IMR-90 (cell line): ENCODE measurements around the gene TEX47. TPM values are rescaled to one million over a fixed set of nuclear protein-coding genes. Genes with fewer than 3 reads are reported as not detected.

Experiments
- ATAC-seq: fragments of 200-7000 bp; cut with Tn5 transposase; 2 replicates; pipeline ENCODE4 v1.9.1; 2020; ENCODE audit warnings: low read depth, mild to moderate bottlenecking, moderate library complexity
- BruUV-seq: library from RNA; stranded (reverse); fragments of 400-500 nt; replicated peaks from 2 replicates; lab custom pipeline; 2021; lab: Mats Ljungman, UMichigan
- CTCF ChIA-PET: fragments of 300-600 bp; formaldehyde crosslinking; extraction: SDS; loops from one replicate; lab custom pipeline; 2021; ENCODE audit warnings: antibody characterized with exemption; lab: Yijun Ruan, JAX
- POLR2A ChIA-PET: fragments of 300-600 bp; sonication (Branson Sonifier 250); formaldehyde crosslinking; loops from one replicate; lab custom pipeline; 2022; ENCODE audit warnings: antibody characterized with exemption; ENCODE audit not compliant: unreplicated experiment; lab: Charles Lee
- DNase-seq: peaks from one replicate; pipeline ENCODE4 v3.0.0; 2013
- H2AFZ ChIP-seq: replicated peaks from 2 replicates; pipeline ENCODE3; 2013; ENCODE audit warnings: low read length, mild to moderate bottlenecking; ENCODE audit not compliant: poor library complexity
- H2AK5ac ChIP-seq: 2 replicates; pipeline ENCODE4 v1.6.1; 2013; ENCODE audit warnings: low read depth, low read length, inconsistent platforms
- H2AK9ac ChIP-seq: replicated peaks from 2 replicates; pipeline ENCODE3; 2013; ENCODE audit warnings: mild to moderate bottlenecking, low read depth, low read length, moderate library complexity; ENCODE audit not compliant: poor library complexity
- H2BK120ac ChIP-seq: 2 replicates; pipeline ENCODE4 v1.6.1; 2013; ENCODE audit warnings: low read depth, low read length, inconsistent platforms
- H2BK15ac ChIP-seq: 3 replicates; pipeline ENCODE4 v1.6.1; 2013; ENCODE audit warnings: low read depth, low read length, inconsistent platforms
- H2BK20ac ChIP-seq: 2 replicates; pipeline ENCODE4 v1.6.1; 2013; ENCODE audit warnings: low read depth, mild to moderate bottlenecking, inconsistent platforms, low read length, moderate library complexity
- H2BK5ac ChIP-seq: 2 replicates; pipeline ENCODE4 v1.6.1; 2013; ENCODE audit warnings: mild to moderate bottlenecking, low read depth, low read length, inconsistent platforms; ENCODE audit not compliant: poor library complexity, severe bottlenecking
- H3K14ac ChIP-seq: replicated peaks from 2 replicates; pipeline ENCODE4 v1.6.1; 2013; ENCODE audit warnings: low read depth, low read length, inconsistent platforms
- H3K18ac ChIP-seq: 2 replicates; pipeline ENCODE4 v1.6.1; 2013; ENCODE audit warnings: low read depth, low read length, control low read depth
- H3K23ac ChIP-seq: 2 replicates; pipeline ENCODE4 v1.6.1; 2013; ENCODE audit warnings: low read depth, low read length, inconsistent platforms
- H3K27ac ChIP-seq: 2 replicates; pipeline ENCODE4 v1.5.1; 2013; ENCODE audit warnings: mild to moderate bottlenecking, control low read depth, low read length; ENCODE audit not compliant: insufficient read depth
- H3K27me3 ChIP-seq: 2 replicates; pipeline ENCODE4 v1.6.1; 2013; ENCODE audit warnings: low read length; ENCODE audit not compliant: control insufficient read depth, insufficient read depth
- H3K36me3 ChIP-seq: 2 replicates; pipeline ENCODE4 v1.6.1; 2013; ENCODE audit warnings: low read length, mixed read lengths; ENCODE audit not compliant: control insufficient read depth, insufficient read depth
- H3K4ac ChIP-seq: 2 replicates; pipeline ENCODE4 v1.6.1; 2013; ENCODE audit warnings: low read depth, low read length, inconsistent platforms
- H3K4me1 ChIP-seq: 2 replicates; pipeline ENCODE4 v1.6.1; 2013; ENCODE audit warnings: low read length, mixed read lengths; ENCODE audit not compliant: control insufficient read depth, insufficient read depth
- H3K4me2 ChIP-seq: 2 replicates; pipeline ENCODE4 v1.6.1; 2013; ENCODE audit warnings: low read depth, mild to moderate bottlenecking, control low read depth, low read length, moderate library complexity
- H3K4me3 ChIP-seq: 2 replicates; pipeline ENCODE4 v1.5.1; 2013; ENCODE audit warnings: low read depth, mild to moderate bottlenecking, control low read depth, low read length, moderate library complexity; ENCODE audit not compliant: insufficient read depth
- H3K56ac ChIP-seq: 2 replicates; pipeline ENCODE4 v1.6.1; 2013; ENCODE audit warnings: low read length, inconsistent platforms; ENCODE audit not compliant: insufficient read depth; ENCODE audit errors: extremely low read depth
- H3K79me1 ChIP-seq, 2 experiments: 2 replicates each; pipeline ENCODE4 v1.6.1; 2013; ENCODE audit warnings: low read length in 2 of 2, inconsistent platforms in 1 of 2, low read depth in 1 of 2
- H3K9ac ChIP-seq: 2 replicates; pipeline ENCODE4 v1.6.1; 2013; ENCODE audit warnings: low read depth, low read length, control low read depth
- H3K9me1 ChIP-seq: 2 replicates; pipeline ENCODE4 v1.6.1; 2013; ENCODE audit warnings: low read length, inconsistent platforms; ENCODE audit not compliant: insufficient read depth
- H3K9me3 ChIP-seq: 2 replicates; pipeline ENCODE4 v1.6.1; 2013; ENCODE audit warnings: low read length; ENCODE audit not compliant: control insufficient read depth, insufficient read depth
- H4K20me1 ChIP-seq: 2 replicates; pipeline ENCODE4 v1.6.1; 2013; ENCODE audit warnings: low read length, inconsistent platforms; ENCODE audit not compliant: insufficient read depth
- H4K5ac ChIP-seq: 2 replicates; pipeline ENCODE4 v1.6.1; 2013; ENCODE audit warnings: mild to moderate bottlenecking, low read depth, low read length, control low read depth
- H4K8ac ChIP-seq, 2 experiments: 2 replicates each; pipeline ENCODE4 v1.6.1; 2013; ENCODE audit warnings: low read depth in 2 of 2, low read length in 2 of 2, control low read depth in 1 of 2, inconsistent platforms in 1 of 2
- H4K91ac ChIP-seq: 2 replicates; pipeline ENCODE4 v1.6.1; 2013; ENCODE audit warnings: low read depth, low read length, inconsistent platforms; ENCODE audit not compliant: insufficient read depth
- CTCF ChIP-seq: conservative IDR thresholded peaks from 2 replicates; pipeline ENCODE4 v1.5.1; 2012; ENCODE audit warnings: mild to moderate bottlenecking, low read depth, low read length, improper control_type of control experiment
- ELK1 ChIP-seq: fragments of 150-350 bp; IDR thresholded peaks from 2 replicates; pipeline ENCODE4 v1.6.1; 2016; ENCODE audit warnings: low read depth, mild to moderate bottlenecking, low read length, moderate library complexity, borderline replicate concordance
- MAZ ChIP-seq: IDR thresholded peaks from 2 replicates; pipeline ENCODE4 v1.6.1; 2012; ENCODE audit warnings: low read depth, mild to moderate bottlenecking, low read length, improper control_type of control experiment, moderate library complexity, borderline replicate concordance
- MXI1 ChIP-seq: IDR thresholded peaks from 2 replicates; pipeline ENCODE4 v1.6.1; 2012; ENCODE audit warnings: low read depth, mild to moderate bottlenecking, low read length, moderate library complexity, borderline replicate concordance
- NFE2L2 ChIP-seq: fragments of 150-350 bp; IDR thresholded peaks from 2 replicates; pipeline ENCODE4 v1.6.1; 2016; ENCODE audit warnings: low read depth, mild to moderate bottlenecking, low read length
- POLR2A ChIP-seq: IDR thresholded peaks from 2 replicates; pipeline ENCODE4 v1.6.1; 2012; ENCODE audit warnings: mild to moderate bottlenecking, low read depth, low read length
- RCOR1 ChIP-seq: IDR thresholded peaks from 2 replicates; pipeline ENCODE4 v1.6.1; 2012; ENCODE audit warnings: mild to moderate bottlenecking, low read length, improper control_type of control experiment; ENCODE audit not compliant: insufficient replicate concordance
- SMC3 ChIP-seq: fragments of 150-350 bp; IDR thresholded peaks from 2 replicates; pipeline ENCODE4 v1.6.1; 2016; ENCODE audit warnings: low read depth, mild to moderate bottlenecking, antibody characterized with exemption, low read length, moderate library complexity
- USF2 ChIP-seq: fragments of 150-350 bp; IDR thresholded peaks from 2 replicates; pipeline ENCODE4 v1.6.1; 2017; ENCODE audit warnings: mild to moderate bottlenecking, antibody characterized with exemption, low read length, low read depth
- WGBS, 2 experiments: methylation state at CpG; one replicate each; pipeline versions ENCODE4 v1.1.5 to v1.1.7; 2013; ENCODE audit warnings: missing lambda C conversion rate in 2 of 2; ENCODE audit not compliant: insufficient read length in 1 of 2; ENCODE audit errors: extremely low coverage in 2 of 2; 5-methylcytosine and 5-hydroxymethylcytosine counted together
- dilution Hi-C: fragments of 300-500 bp; cut with HindIII; formaldehyde crosslinking; loops from one replicate; pipeline ENCODE4 v1.14.3; 2018; ENCODE audit warnings: low sequenced_read_pairs; ENCODE audit not compliant: unreplicated experiment
- in situ Hi-C: fragments of 300-500 bp; cut with MboI; formaldehyde crosslinking; loops from 3 replicates; pipeline ENCODE4 v1.14.3; 2019; ENCODE audit warnings: low sequenced_read_pairs, inconsistent platforms, mixed read lengths
- intact Hi-C: fragments of 100-400 bp; cut with micrococcal nuclease; formaldehyde crosslinking; loops from 2 replicates; pipeline ENCODE4 v1.10.0; 2022
- polyA plus RNA-seq, 3 experiments: library from polyadenylated mRNA; depleted of rRNA; stranded (reverse); fragments of >200 nt; gene quantifications; 2 replicates each; pipeline ENCODE4 v1.2.3, GENCODE V29; 2012; ENCODE audit warnings: low replicate concordance in 1 of 3
- total RNA-seq: library from RNA; depleted of rRNA; stranded (reverse); fragments of >200 nt; gene quantifications from 2 replicates; pipeline ENCODE4 v1.2.3, GENCODE V29; 2012

The TEX47 gene
- total and polyA plus RNA-seq, 2 of the 4 experiments (the other 2 are of a cell fraction): not detected

- Histone ChIP-seq H3K9me1 (no peaks in the 10 kb centered on the region), H3K36me3 (no peaks in the 10 kb centered on the region), H3K4me1 (no peaks in the 10 kb centered on the region), H2BK5ac (no peak overlapping the region), H3K23ac (no peak overlapping the region), H3K27ac (no peak overlapping the region), H3K79me1 (no peaks in the 10 kb centered on the region), H3K4me2 (no peak overlapping the region), H2BK20ac (no peak overlapping the region), H3K14ac (no peak overlapping the region), H3K4me3 (no peak overlapping the region), H2BK15ac (no peak overlapping the region), H4K8ac (no peak overlapping the region), H3K56ac (no peak overlapping the region), H3K4ac (no peak overlapping the region), H3K9me3 (0 out of 2 replicates have a peak, but pooled peaks cover 2% of the 10 kb centered on the region), H3K18ac (no peak overlapping the region), H4K20me1 (no peaks in the 10 kb centered on the region), H4K91ac (no peak overlapping the region), H4K5ac (no peak overlapping the region), H2AK9ac (no peak overlapping the region), H2AFZ (no peak overlapping the region), H3K27me3 (no peaks in the 10 kb centered on the region), H3K9ac (no peak overlapping the region), H2AK5ac (no peak overlapping the region), H2BK120ac (no peak overlapping the region)
- dilution Hi-C loops: no loop called here
- no CpG with 5 or more reads among the region's 3 CpGs for WGBS, 2 experiments
- in situ Hi-C loops: no loop called here
- DNase-seq (no peak), ATAC-seq (no peak)
- TF ChIP-seq NFE2L2 (no peak), CTCF (no peak), MAZ (no peak), ELK1 (no peak), MXI1 (no peak), SMC3 (no peak), RCOR1 (no peak), POLR2A (no peak), USF2 (no peak)
- POLR2A ChIA-PET: no interaction called here
- no TSS peak for BruUV-seq
- intact Hi-C loops: no loop called here
- CTCF ChIA-PET: no interaction called here
Observed at GRCh38 chr7:88801046-88801445, 5.5 kb upstream of the TEX47 start.
